Breast epithelium (tissue), 4 donors: ENCODE measurements around the gene NKX6-2. TPM values are rescaled to one million over a fixed set of nuclear protein-coding genes. Genes with fewer than 3 reads are reported as not detected.
"Not testable (repeated sequence)": the region's sequence is repeated elsewhere in the genome, so short reads cannot be mapped to it uniquely, and the experiment has no call there.

Experiments used
- DNase-seq, 2 donors: peaks; one replicate each; pipeline ENCODE4 v3.0.0-alpha.2; 2019; ENCODE audit warnings: low spot score in 2 of 2
- H3K27ac ChIP-seq, 2 donors: fragments of 200-600 bp; sonication (generic) in 1 of 2; one replicate each; pipeline ENCODE4 v1.5.1; 2016 to 2019; ENCODE audit warnings: mild to moderate bottlenecking in 1 of 2
- H3K27me3 ChIP-seq, 2 donors: fragments of 200-600 bp; sonication (generic) in 1 of 2; one replicate each; pipeline versions ENCODE4 v1.5.1 to v1.6.0; 2017 to 2019; ENCODE audit warnings: control low read depth in 1 of 2, mild to moderate bottlenecking in 1 of 2
- H3K36me3 ChIP-seq: fragments of 200-600 bp; one replicate; pipeline ENCODE4 v1.5.1; 2019
- H3K4me1 ChIP-seq, 2 donors: fragments of 200-600 bp; sonication (generic); one replicate each; pipeline ENCODE4 v1.5.1; 2016 to 2019; ENCODE audit warnings: control low read depth in 1 of 2
- H3K4me3 ChIP-seq, 3 donors: fragments of 200-600 bp; sonication (generic); 1 replicate in 2 of 3; 2 replicates in 1 of 3; pipeline ENCODE4 v1.5.1; 2016 to 2019; ENCODE audit warnings: mild to moderate bottlenecking in 3 of 3, moderate library complexity in 2 of 3
- H3K9me3 ChIP-seq, 2 donors: fragments of 200-600 bp; sonication (generic) in 1 of 2; one replicate each; pipeline ENCODE4 v1.5.1; 2016 to 2019; ENCODE audit warnings: control low read depth in 1 of 2
- POLR2A ChIP-seq: fragments of 450-650 bp; IDR thresholded peaks from one replicate; pipeline ENCODE4 v1.6.1; 2016; ENCODE audit warnings: antibody characterized with exemption, mild to moderate bottlenecking, moderate library complexity
- POLR2AphosphoS5 ChIP-seq, 3 donors: sonication (generic); formaldehyde crosslinking; IDR thresholded peaks; one replicate each; pipeline ENCODE4 v1.6.1; 2017; ENCODE audit warnings: antibody characterized with exemption in 3 of 3
- intact Hi-C: fragments of 100-400 bp; cut with DNase I; formaldehyde crosslinking; loops from one replicate; pipeline ENCODE4 v1.15.1; 2023; ENCODE audit warnings: low total_unique reads
- total RNA-seq, 3 donors: library from RNA; depleted of rRNA; stranded (reverse); fragments of >200 nt; gene quantifications; one replicate each; pipeline ENCODE4 v1.1.0, GENCODE V29; 2016
- TF ChIP-seq, protein P1 (sequence below), 3 donors: fragments of 450-650 bp; IDR thresholded peaks; one replicate each; pipeline ENCODE4 v1.5.1; 2016 to 2017; ENCODE audit warnings: antibody characterized with exemption in 3 of 3, mild to moderate bottlenecking in 3 of 3, moderate library complexity in 3 of 3

The NKX6-2 gene
- total RNA-seq, 3 donors from 2014 or later = not detected

DNA sequence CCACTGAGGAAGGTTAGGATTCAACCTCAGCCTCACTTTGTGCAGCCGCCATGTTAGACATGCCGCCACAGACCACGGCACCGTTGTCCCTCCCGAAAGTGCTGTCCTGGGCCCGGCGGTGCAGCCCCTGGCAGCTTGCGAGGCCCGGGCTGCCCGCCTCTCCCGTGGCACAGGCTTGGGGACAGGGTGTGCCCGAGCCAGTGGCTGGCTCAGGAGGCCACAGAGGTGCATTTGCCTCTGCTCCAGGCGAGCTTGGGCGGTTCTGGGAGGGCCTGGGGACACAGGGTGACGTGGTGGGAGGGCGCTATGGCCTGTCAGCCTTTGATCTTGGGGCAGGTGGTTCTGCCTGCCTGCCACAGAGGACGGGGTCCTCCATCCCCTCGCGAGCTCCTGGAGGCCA, 41.1 kb downstream of the NKX6-2 start:
- DNase-seq = no peak
- Histone ChIP-seq H3K27me3 (no peaks in the 10 kb centered on the region), H3K36me3 (no peaks in the 10 kb centered on the region), H3K4me3 (no peak overlapping the region), H3K27ac (no peak overlapping the region), H3K4me1 (no peaks in the 10 kb centered on the region), H3K9me3 (no peaks in the 10 kb centered on the region)
- intact Hi-C loops = no loop called here
- TF ChIP-seq POLR2AphosphoS5 (IDR thresholded peaks at IDR 0.05) (no peak), POLR2A (no peak)
- TF ChIP-seq, protein P1, sequence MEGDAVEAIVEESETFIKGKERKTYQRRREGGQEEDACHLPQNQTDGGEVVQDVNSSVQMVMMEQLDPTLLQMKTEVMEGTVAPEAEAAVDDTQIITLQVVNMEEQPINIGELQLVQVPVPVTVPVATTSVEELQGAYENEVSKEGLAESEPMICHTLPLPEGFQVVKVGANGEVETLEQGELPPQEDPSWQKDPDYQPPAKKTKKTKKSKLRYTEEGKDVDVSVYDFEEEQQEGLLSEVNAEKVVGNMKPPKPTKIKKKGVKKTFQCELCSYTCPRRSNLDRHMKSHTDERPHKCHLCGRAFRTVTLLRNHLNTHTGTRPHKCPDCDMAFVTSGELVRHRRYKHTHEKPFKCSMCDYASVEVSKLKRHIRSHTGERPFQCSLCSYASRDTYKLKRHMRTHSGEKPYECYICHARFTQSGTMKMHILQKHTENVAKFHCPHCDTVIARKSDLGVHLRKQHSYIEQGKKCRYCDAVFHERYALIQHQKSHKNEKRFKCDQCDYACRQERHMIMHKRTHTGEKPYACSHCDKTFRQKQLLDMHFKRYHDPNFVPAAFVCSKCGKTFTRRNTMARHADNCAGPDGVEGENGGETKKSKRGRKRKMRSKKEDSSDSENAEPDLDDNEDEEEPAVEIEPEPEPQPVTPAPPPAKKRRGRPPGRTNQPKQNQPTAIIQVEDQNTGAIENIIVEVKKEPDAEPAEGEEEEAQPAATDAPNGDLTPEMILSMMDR (IDR thresholded peaks at IDR 0.05) = no peak

DNA sequence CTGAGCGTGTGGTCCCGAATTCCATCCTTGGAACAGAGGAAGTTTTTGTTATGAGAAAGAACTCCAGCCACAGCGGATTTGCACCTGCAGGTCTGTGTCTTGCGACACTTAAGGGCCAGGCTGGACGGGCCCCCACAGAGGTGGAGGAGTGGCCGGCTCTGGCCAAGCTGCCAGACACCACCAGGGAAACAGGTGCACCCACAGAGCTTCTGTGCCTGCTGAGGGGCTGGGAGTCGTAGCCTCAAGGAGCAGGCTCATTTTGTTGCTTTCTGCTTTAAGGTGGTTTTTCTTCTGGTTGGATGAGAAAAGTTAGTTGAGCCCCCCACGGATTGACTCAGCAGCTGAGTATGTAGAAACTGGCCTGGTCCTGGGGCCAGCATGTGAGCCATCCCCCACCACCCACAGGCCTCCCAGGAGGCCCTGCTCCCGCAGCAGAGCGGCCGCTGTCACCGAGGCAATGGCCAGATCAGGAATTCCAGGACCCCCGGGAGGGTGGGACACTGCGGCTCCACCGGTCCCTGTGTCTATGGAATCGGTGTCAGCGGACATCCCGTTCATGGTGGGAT, 41.9 kb downstream of the NKX6-2 start:
- no peak for DNase-seq
- H3K27me3 ChIP-seq = no peaks in the 10 kb centered on the region
- H3K36me3 ChIP-seq = no peaks in the 10 kb centered on the region
- H3K4me1 ChIP-seq = no peaks in the 10 kb centered on the region
- intact Hi-C loops = no loop called here
- H3K9me3 ChIP-seq = no peaks in the 10 kb centered on the region
- no peak overlapping the region for H3K27ac ChIP-seq
- no peak overlapping the region for H3K4me3 ChIP-seq
- TF ChIP-seq, protein P1 (IDR thresholded peaks at IDR 0.05) = no peak

DNA sequence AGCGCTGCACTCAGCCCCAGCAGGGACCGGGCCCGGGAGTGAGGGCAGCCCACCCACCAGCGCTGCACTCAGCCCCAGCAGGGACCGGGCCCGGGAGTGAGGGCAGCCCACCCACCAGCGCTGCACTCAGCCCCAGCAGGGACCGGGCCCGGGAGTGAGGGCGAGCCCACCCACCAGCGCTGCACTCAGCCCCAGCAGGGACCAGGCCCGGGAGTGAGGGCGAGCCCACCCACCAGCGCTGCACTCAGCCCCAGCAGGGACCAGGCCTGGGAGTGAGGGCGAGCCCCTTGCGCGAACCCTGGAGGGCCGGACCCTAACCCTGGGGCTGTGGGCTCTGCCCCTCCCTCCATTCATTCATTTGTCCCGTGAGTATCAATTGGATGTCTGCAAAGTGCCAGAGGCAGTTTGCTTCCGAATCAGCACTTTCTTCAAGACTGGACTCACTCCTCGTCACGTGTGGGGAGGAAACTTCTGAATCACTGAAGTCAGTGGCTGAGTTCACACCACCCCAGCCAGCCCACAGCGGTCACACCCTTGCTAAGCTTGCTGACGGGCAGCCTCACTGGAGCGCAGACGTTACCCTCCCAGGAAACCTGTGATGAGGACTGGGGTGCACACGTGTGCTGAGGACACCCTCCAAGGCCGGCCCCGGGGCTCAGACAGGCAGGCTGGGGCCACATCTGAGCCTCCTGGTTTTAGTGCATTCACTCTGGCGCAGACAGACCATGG, 42.6 kb downstream of the NKX6-2 start:
- DNase-seq, H3K4me1 ChIP-seq, intact Hi-C loops, H3K9me3 ChIP-seq, H3K36me3 ChIP-seq, H3K4me3 ChIP-seq, H3K27me3 ChIP-seq, H3K27ac ChIP-seq: not testable (repeated sequence)

DNA sequence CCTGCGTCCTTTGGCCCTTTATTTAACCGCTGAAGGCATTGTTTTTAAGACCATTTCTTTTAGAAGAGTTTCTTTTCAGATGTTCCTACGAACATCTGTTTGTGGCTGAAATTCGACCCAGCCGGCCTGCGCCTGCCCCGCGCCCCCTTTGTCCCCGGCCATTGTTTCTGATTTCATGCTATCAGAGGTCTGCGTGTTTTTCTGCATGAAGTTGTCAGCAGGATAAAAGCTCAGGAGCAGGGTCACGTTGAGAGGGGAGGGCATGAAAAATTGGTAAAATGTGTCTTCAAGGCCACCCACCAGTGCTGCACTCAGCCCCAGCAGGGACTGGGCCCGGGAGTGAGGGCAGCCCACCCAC, 43.1 kb downstream of the NKX6-2 start:
- H3K36me3 ChIP-seq = no peaks in the 10 kb centered on the region
- no peak overlapping the region for H3K4me3 ChIP-seq
- H3K27ac ChIP-seq = no peak overlapping the region
- TF ChIP-seq, protein P1 (IDR thresholded peaks at IDR 0.05) = no peak
- no peak for TF ChIP-seq POLR2AphosphoS5 (IDR thresholded peaks at IDR 0.05)
- no peak for TF ChIP-seq POLR2A
- H3K9me3 ChIP-seq = no peaks in the 10 kb centered on the region
- H3K4me1 ChIP-seq = no peaks in the 10 kb centered on the region
- H3K27me3 ChIP-seq = no peaks in the 10 kb centered on the region
- no peak for DNase-seq
- intact Hi-C loops = no loop called here

DNA sequence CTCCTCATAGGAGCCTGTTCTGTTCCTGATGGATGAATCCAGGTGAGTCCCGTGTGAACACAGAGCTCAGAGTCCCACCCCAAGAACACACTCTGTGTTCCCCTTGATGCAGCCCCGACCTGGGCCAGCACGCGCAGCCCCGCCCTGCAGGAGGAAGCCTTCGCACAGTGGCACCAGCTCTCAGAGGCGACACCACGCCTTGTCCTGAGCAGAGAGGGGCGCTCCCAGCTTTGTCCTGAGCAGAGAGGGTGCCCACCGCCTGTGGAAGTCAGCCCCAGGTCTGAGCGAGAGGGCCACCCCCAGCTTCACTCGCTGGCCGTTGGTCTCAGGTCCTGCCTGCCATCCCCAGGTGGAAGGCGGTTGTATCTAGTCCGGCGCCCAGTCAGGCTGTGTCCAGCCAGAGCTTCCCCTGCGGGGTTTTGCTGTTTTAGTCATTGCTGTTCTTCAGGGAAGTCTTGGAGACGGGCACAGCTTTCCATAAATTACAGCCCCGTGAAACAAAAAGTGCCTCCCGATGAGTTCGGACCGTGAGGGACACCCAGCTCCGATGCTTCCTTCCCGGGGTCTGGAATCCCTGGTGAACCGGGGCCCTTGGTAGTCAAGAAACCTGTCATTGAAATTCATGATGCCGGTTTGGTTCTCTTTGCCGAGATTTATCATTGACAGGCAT, 43.6 kb downstream of the NKX6-2 start:
- TF ChIP-seq POLR2A (no peak), POLR2AphosphoS5 (IDR thresholded peaks at IDR 0.05) (no peak)
- TF ChIP-seq, protein P1 (IDR thresholded peaks at IDR 0.05) = no peak
- H3K4me1 ChIP-seq = no peaks in the 10 kb centered on the region
- no peak for DNase-seq
- no peaks in the 10 kb centered on the region for H3K9me3 ChIP-seq
- H3K27ac ChIP-seq = no peak overlapping the region
- H3K36me3 ChIP-seq = no peaks in the 10 kb centered on the region
- H3K27me3 ChIP-seq = no peaks in the 10 kb centered on the region
- intact Hi-C loops = no loop called here
- H3K4me3 ChIP-seq = no peak overlapping the region
